ENCODE measurements around the gene SNTG2. TPM values are rescaled to one million over a fixed set of nuclear protein-coding genes. Genes with fewer than 3 reads are reported as not detected.

The SNTG2 gene
- total and polyA plus RNA-seq, 2 of the 13 experiments (the other 11 are each of a cell fraction or from before 2014, with no cell fraction given): not detected

DNA sequence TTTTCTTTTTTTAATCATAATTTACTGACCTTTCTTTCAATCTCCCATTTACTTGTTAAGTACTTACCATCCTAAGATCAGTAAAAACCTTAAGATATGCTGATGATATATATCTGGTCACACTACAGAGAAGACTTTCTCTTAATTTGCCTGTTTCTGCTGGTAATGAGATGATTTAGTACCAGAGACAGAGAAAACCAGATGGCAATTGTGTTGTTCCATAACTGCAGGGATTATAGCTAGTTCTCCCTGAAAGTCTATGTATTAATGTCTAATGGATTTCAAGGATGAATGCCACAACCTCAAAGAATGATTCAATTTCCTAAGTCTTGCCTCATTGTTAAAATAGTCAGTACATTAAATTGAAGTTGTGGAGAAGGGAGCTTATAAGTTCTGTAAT is 40.3 kb downstream of the SNTG2 start:
- intact Hi-C loops (cut with micrococcal nuclease; ENCODE audit: unreplicated experiment): no loop called here
- Histone ChIP-seq H3K27ac (ENCODE audit: extremely low read length, insufficient read depth, low read length) (no peak overlapping the region), H3K4me3 (replicated peaks in 1 of 3; ENCODE audit: insufficient read depth in 1 of 3, low read depth in 2 of 3, low read length in 3 of 3) (no peak overlapping the region), H3K27me3 (ENCODE audit: control insufficient read depth in 1 of 2, insufficient read depth in 2 of 2, low read length in 2 of 2) (peaks cover 0 to 17% of the 10 kb centered on the region in 2 experiments; a peak in 1 of 5 replicates), H2AFZ (ENCODE audit: low read length) (no peak overlapping the region), H3K9ac (ENCODE audit: insufficient read depth, low read depth, low read length) (no peak overlapping the region), H3K4me2 (ENCODE audit: low read depth, low read length) (no peak overlapping the region), H3K9me3 (ENCODE audit: low read length) (no peaks in the 10 kb centered on the region), H3K79me2 (ENCODE audit: insufficient read depth, low read length) (no peaks in the 10 kb centered on the region), H4K20me1 (ENCODE audit: insufficient read depth, low read length) (no peaks in the 10 kb centered on the region), H3K36me3 (replicated peaks in 1 of 2; ENCODE audit: control insufficient read depth in 1 of 2, insufficient read depth in 2 of 2, low read length in 2 of 2) (no peaks in the 10 kb centered on the region), H3K4me1 (ENCODE audit: insufficient read depth, low read length) (no peaks in the 10 kb centered on the region)
- BruUV-seq (replicated peaks): no TSS peak
- ATAC-seq: no peak
- TF ChIP-seq ZNF33A (CRISPR knock-in tag; IDR thresholded peaks at IDR 0.05; ENCODE audit: borderline replicate concordance) (no peak), CBFB (CRISPR knock-in tag; IDR thresholded peaks at IDR 0.05) (no peak), MTA1 (CRISPR knock-in tag; IDR thresholded peaks at IDR 0.05; ENCODE audit: borderline replicate concordance) (no peak), AGO2 (optimal IDR thresholded peaks at IDR 0.05; ENCODE audit: low read depth, low read length) (no peak), ZSCAN22 (CRISPR knock-in tag; IDR thresholded peaks at IDR 0.05) (no peak)
- TF ChIP-seq, protein P1, sequence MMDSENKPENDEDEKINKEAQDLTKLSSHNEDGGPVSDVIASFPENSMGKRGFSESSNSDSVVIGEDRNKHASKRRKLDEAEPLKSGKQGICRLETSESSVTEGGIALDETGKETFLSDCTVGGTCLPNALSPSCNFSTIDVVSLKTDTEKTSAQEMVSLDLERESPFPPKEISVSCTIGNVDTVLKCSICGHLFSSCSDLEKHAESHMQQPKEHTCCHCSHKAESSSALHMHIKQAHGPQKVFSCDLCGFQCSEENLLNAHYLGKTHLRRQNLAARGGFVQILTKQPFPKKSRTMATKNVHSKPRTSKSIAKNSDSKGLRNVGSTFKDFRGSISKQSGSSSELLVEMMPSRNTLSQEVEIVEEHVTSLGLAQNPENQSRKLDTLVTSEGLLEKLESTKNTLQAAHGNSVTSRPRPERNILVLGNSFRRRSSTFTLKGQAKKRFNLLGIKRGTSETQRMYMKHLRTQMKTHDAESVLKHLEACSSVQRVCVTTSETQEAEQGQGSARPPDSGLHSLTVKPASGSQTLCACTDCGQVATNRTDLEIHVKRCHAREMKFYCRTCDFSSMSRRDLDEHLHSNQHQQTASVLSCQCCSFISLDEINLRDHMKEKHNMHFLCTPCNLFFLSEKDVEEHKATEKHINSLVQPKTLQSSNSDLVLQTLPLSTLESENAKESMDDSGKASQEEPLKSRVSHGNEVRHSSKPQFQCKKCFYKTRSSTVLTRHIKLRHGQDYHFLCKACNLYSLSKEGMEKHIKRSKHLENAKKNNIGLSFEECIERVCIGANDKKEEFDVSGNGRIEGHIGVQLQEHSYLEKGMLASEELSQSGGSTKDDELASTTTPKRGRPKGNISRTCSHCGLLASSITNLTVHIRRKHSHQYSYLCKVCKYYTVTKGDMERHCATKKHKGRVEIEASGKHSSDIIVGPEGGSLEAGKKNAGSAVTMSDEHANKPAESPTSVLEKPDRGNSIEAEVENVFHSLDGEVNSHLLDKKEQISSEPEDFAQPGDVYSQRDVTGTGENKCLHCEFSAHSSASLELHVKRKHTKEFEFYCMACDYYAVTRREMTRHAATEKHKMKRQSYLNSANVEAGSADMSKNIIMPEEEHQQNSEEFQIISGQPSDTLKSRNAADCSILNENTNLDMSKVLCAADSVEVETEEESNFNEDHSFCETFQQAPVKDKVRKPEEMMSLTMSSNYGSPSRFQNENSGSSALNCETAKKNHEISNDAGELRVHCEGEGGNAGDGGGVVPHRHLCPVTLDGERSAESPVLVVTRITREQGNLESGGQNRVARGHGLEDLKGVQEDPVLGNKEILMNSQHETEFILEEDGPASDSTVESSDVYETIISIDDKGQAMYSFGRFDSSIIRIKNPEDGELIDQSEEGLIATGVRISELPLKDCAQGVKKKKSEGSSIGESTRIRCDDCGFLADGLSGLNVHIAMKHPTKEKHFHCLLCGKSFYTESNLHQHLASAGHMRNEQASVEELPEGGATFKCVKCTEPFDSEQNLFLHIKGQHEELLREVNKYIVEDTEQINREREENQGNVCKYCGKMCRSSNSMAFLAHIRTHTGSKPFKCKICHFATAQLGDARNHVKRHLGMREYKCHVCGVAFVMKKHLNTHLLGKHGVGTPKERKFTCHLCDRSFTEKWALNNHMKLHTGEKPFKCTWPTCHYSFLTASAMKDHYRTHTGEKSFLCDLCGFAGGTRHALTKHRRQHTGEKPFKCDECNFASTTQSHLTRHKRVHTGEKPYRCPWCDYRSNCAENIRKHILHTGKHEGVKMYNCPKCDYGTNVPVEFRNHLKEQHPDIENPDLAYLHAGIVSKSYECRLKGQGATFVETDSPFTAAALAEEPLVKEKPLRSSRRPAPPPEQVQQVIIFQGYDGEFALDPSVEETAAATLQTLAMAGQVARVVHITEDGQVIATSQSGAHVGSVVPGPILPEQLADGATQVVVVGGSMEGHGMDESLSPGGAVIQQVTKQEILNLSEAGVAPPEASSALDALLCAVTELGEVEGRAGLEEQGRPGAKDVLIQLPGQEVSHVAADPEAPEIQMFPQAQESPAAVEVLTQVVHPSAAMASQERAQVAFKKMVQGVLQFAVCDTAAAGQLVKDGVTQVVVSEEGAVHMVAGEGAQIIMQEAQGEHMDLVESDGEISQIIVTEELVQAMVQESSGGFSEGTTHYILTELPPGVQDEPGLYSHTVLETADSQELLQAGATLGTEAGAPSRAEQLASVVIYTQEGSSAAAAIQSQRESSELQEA (CRISPR knock-in tag; IDR thresholded peaks at IDR 0.05; ENCODE audit: not compliant biosample characterization): no peak
- in situ Hi-C loops (cut with HindIII; ENCODE audit: extremely low pct_ligation_motif_present, low pct_unique_long_range_greater_than_20kb): no loop called here
- no peak for FAIRE-seq
- ChIA-PET POLR2A (no interaction called here), CTCF (ENCODE audit: low intra/inter-chr PET ratio, low total read pairs) (no interaction called here)
- DNase-seq (ENCODE audit: low spot score): no peak
